Measurements from ENCODE around the gene GCNT4.

- TF ChIP-seq POLR2A (IDR thresholded peaks at IDR 0.05): no peak
- no peak for TF ChIP-seq CTCF (IDR thresholded peaks at IDR 0.05)
Observed at GRCh38 chr5:75081510-75081909, 29.2 kb upstream of the GCNT4 start.
